HEK293 (cell line): ENCODE data around the gene MTCH2.

Experiments
- FEZF1 ChIP-seq: fragments of 450-650 bp; formaldehyde crosslinking; IDR thresholded peaks from 2 replicates; pipeline ENCODE4 v1.5.1; 2016; ENCODE audit warnings: missing biosample characterization, missing genetic modification characterization
- KLF1 ChIP-seq: fragments of 450-650 bp; formaldehyde crosslinking; IDR thresholded peaks from 2 replicates; pipeline ENCODE4 v1.5.1; 2016; ENCODE audit warnings: missing biosample characterization, missing genetic modification characterization
- PRDM1 ChIP-seq: fragments of 450-650 bp; formaldehyde crosslinking; IDR thresholded peaks from 2 replicates; pipeline ENCODE4; 2016; ENCODE audit warnings: missing biosample characterization, missing genetic modification characterization
- SCRT2 ChIP-seq: fragments of 450-650 bp; formaldehyde crosslinking; IDR thresholded peaks from 2 replicates; pipeline ENCODE4 v1.5.1; 2016; ENCODE audit warnings: missing biosample characterization, missing genetic modification characterization
- ZBTB1 ChIP-seq: fragments of 450-650 bp; formaldehyde crosslinking; IDR thresholded peaks from 2 replicates; pipeline ENCODE4 v1.5.1; 2016; ENCODE audit warnings: missing biosample characterization, missing genetic modification characterization
- ZBTB26 ChIP-seq: fragments of 450-650 bp; formaldehyde crosslinking; optimal IDR thresholded peaks from 2 replicates; pipeline ENCODE3; 2016; ENCODE audit warnings: missing biosample characterization, mild to moderate bottlenecking, missing genetic modification characterization
- ZBTB7A ChIP-seq: fragments of 450-650 bp; formaldehyde crosslinking; IDR thresholded peaks from 2 replicates; pipeline ENCODE4 v1.5.1; 2016; ENCODE audit warnings: low read depth, missing biosample characterization, missing genetic modification characterization
- ZIC2 ChIP-seq: fragments of 450-650 bp; formaldehyde crosslinking; IDR thresholded peaks from 2 replicates; pipeline ENCODE4 v1.5.1; 2016; ENCODE audit warnings: missing biosample characterization, missing genetic modification characterization
- ZNF10 ChIP-seq: fragments of 450-650 bp; formaldehyde crosslinking; IDR thresholded peaks from 2 replicates; pipeline ENCODE4 v1.5.1; 2017; ENCODE audit warnings: missing biosample characterization, missing genetic modification characterization
- ZNF114 ChIP-seq: fragments of 450-650 bp; formaldehyde crosslinking; IDR thresholded peaks from 2 replicates; pipeline ENCODE4 v1.5.0; 2017; ENCODE audit warnings: missing biosample characterization, missing genetic modification characterization
- ZNF121 ChIP-seq: fragments of 450-650 bp; formaldehyde crosslinking; IDR thresholded peaks from 2 replicates; pipeline ENCODE4 v1.5.1; 2016; ENCODE audit warnings: missing biosample characterization, missing genetic modification characterization
- ZNF16 ChIP-seq: fragments of 450-650 bp; formaldehyde crosslinking; IDR thresholded peaks from 2 replicates; pipeline ENCODE4 v1.5.1; 2016; ENCODE audit warnings: low read depth, missing biosample characterization, missing genetic modification characterization
- ZNF174 ChIP-seq: fragments of 450-650 bp; formaldehyde crosslinking; IDR thresholded peaks from 2 replicates; pipeline ENCODE4 v1.5.0; 2017; ENCODE audit warnings: missing biosample characterization, mild to moderate bottlenecking, missing genetic modification characterization
- ZNF202 ChIP-seq: fragments of 450-650 bp; formaldehyde crosslinking; IDR thresholded peaks from 2 replicates; pipeline ENCODE4 v1.5.1; 2016; ENCODE audit warnings: missing biosample characterization, missing genetic modification characterization, borderline replicate concordance
- ZNF274 ChIP-seq, 2 experiments: fragments of 200-500 bp in 1 of 2; fragments of 450-650 bp in 1 of 2; sonication (Bioruptor generic) in 1 of 2; formaldehyde crosslinking in 1 of 2; IDR thresholded peaks; 2 replicates each; pipeline versions ENCODE4 v1.5.1 to v1.6.1; 2014 to 2016; ENCODE audit warnings: borderline replicate concordance in 1 of 2, inconsistent platforms in 1 of 2, low read length in 1 of 2, missing biosample characterization in 1 of 2, missing genetic modification characterization in 1 of 2
- ZNF280D ChIP-seq: fragments of 450-650 bp; formaldehyde crosslinking; IDR thresholded peaks from 2 replicates; pipeline ENCODE4 v1.5.1; 2016; ENCODE audit warnings: missing biosample characterization, missing genetic modification characterization
- ZNF394 ChIP-seq: fragments of 450-650 bp; formaldehyde crosslinking; IDR thresholded peaks from 2 replicates; pipeline ENCODE4 v1.5.1; 2016; ENCODE audit warnings: missing biosample characterization, missing genetic modification characterization, mild to moderate bottlenecking, moderate library complexity, borderline replicate concordance
- ZNF404 ChIP-seq: fragments of 450-650 bp; formaldehyde crosslinking; IDR thresholded peaks from 2 replicates; pipeline ENCODE4 v1.5.1; 2017; ENCODE audit warnings: missing biosample characterization, missing genetic modification characterization
- ZNF426 ChIP-seq: fragments of 450-650 bp; formaldehyde crosslinking; IDR thresholded peaks from 2 replicates; pipeline ENCODE4 v1.5.1; 2017; ENCODE audit warnings: missing biosample characterization, missing genetic modification characterization, mild to moderate bottlenecking, inconsistent platforms, moderate library complexity
- ZNF514 ChIP-seq: fragments of 450-650 bp; formaldehyde crosslinking; IDR thresholded peaks from 2 replicates; pipeline ENCODE4 v1.5.1; 2016; ENCODE audit warnings: missing biosample characterization, missing genetic modification characterization
- ZNF518A ChIP-seq: fragments of 450-650 bp; formaldehyde crosslinking; conservative IDR thresholded peaks from 2 replicates; pipeline ENCODE4 v1.5.1; 2016; ENCODE audit warnings: low read depth, missing biosample characterization, missing genetic modification characterization
- ZNF548 ChIP-seq: fragments of 450-650 bp; formaldehyde crosslinking; IDR thresholded peaks from 2 replicates; pipeline ENCODE4 v1.5.1; 2016; ENCODE audit warnings: missing biosample characterization, missing genetic modification characterization
- ZNF610 ChIP-seq: fragments of 450-650 bp; formaldehyde crosslinking; IDR thresholded peaks from 2 replicates; pipeline ENCODE4 v1.5.1; 2016; ENCODE audit warnings: missing biosample characterization, missing genetic modification characterization, borderline replicate concordance
- ZNF645 ChIP-seq: fragments of 450-650 bp; formaldehyde crosslinking; IDR thresholded peaks from 2 replicates; pipeline ENCODE4; 2016; ENCODE audit warnings: missing biosample characterization, missing genetic modification characterization
- ZNF830 ChIP-seq: fragments of 450-650 bp; IDR thresholded peaks from 2 replicates; pipeline ENCODE4 v1.5.0; 2018; ENCODE audit warnings: missing biosample characterization, missing genetic modification characterization, low read depth, mild to moderate bottlenecking, moderate library complexity
- ZSCAN18 ChIP-seq: fragments of 450-650 bp; formaldehyde crosslinking; IDR thresholded peaks from 2 replicates; pipeline ENCODE4 v1.5.1; 2016; ENCODE audit warnings: missing biosample characterization, missing genetic modification characterization

MTCH2 gene

GRCh38 chr11:47578524-47579494 lies 63.5 kb downstream of the MTCH2 start, which contains the start of the genes KBTBD4 and NDUFS3 (continued):
- TF ChIP-seq ZNF518A (tag by site-specific recombination) (peak; percentile 92), ZNF121 (tag by site-specific recombination) (peak; percentile 86), ZNF114 (no peak), ZIC2 (peak; percentile 78), ZNF830 (tag by site-specific recombination) (no peak), ZNF16 (tag by site-specific recombination) (no peak), ZNF548 (tag by site-specific recombination) (no peak), ZSCAN18 (tag by site-specific recombination) (peak; percentile 96; the same call in 1 of the 2 replicates), ZNF280D (peak; percentile 84; the same call in 1 of the 2 replicates), ZNF610 (tag by site-specific recombination) (peak; percentile 75; the same call in 1 of the 2 replicates), ZNF514 (no peak), ZBTB26 (peak; percentile 57), ZNF394 (tag by site-specific recombination) (peak; percentile 80; the same call in 1 of the 2 replicates), ZNF10 (tag by site-specific recombination) (peak; percentile 80; the same call in 1 of the 2 replicates), KLF1 (tag by site-specific recombination) (peak; percentile 85), PRDM1 (peak; percentile 97), FEZF1 (tag by site-specific recombination) (peak; percentile 52; the same call in 1 of the 2 replicates), ZNF274 (IDR thresholded peaks at IDR 0.05; ENCODE audit: low read length) (no peak), ZNF274 (tag by site-specific recombination; IDR thresholded peaks at IDR 0.05; ENCODE audit: borderline replicate concordance) (no peak), SCRT2 (tag by site-specific recombination) (peak; percentile 71), ZNF645 (no peak; the same call in 1 of the 2 replicates), ZNF426 (tag by site-specific recombination) (no peak), ZBTB1 (tag by site-specific recombination) (no peak), ZNF202 (tag by site-specific recombination) (no peak), ZNF174 (tag by site-specific recombination) (no peak), ZNF404 (no peak), ZBTB7A (tag by site-specific recombination) (peak; percentile 92)
